Liver (tissue), 9 donors: ENCODE data around the gene GALNT17. TPM values are rescaled to one million over a fixed set of nuclear protein-coding genes. Genes with fewer than 3 reads are reported as not detected.

ENCODE experiments used
- DNase-seq: peaks from one replicate; pipeline ENCODE4 v3.0.0-alpha.2; 2017; ENCODE audit warnings: low spot score
- H3K27ac ChIP-seq, 2 donors: one replicate each; pipeline ENCODE4 v1.7.0; 2013; ENCODE audit warnings: inconsistent platforms in 2 of 2, low read length in 2 of 2, control low read depth in 1 of 2, low read depth in 1 of 2, mild to moderate bottlenecking in 1 of 2
- H3K27me3 ChIP-seq, 4 donors: one replicate each; pipeline versions ENCODE4 v1.6.1 to v1.7.0; 2013; ENCODE audit warnings: low read length in 3 of 4, inconsistent platforms in 1 of 4, mild to moderate bottlenecking in 1 of 4, moderate library complexity in 1 of 4; ENCODE audit not compliant: control insufficient read depth in 4 of 4, insufficient read depth in 4 of 4
- H3K36me3 ChIP-seq, 4 donors: one replicate each; pipeline versions ENCODE4 v1.6.1 to v1.7.0; 2013; ENCODE audit warnings: low read length in 3 of 4, mild to moderate bottlenecking in 3 of 4, low read depth in 1 of 4, moderate library complexity in 1 of 4; ENCODE audit not compliant: control insufficient read depth in 4 of 4, insufficient read depth in 3 of 4
- H3K4me1 ChIP-seq, 4 donors: one replicate each; pipeline versions ENCODE4 v1.6.1 to v1.7.0; 2013; ENCODE audit warnings: low read length in 3 of 4, mild to moderate bottlenecking in 3 of 4, moderate library complexity in 1 of 4; ENCODE audit not compliant: control insufficient read depth in 4 of 4, insufficient read depth in 4 of 4
- H3K4me3 ChIP-seq, 3 donors: one replicate each; pipeline versions ENCODE4 v1.6.1 to v1.7.0; 2013; ENCODE audit warnings: low read length in 3 of 3, control low read depth in 1 of 3, low read depth in 1 of 3, mild to moderate bottlenecking in 1 of 3
- H3K9ac ChIP-seq, 2 donors: one replicate each; pipeline ENCODE4 v1.7.0; 2013; ENCODE audit warnings: low read length in 2 of 2, mild to moderate bottlenecking in 2 of 2, moderate library complexity in 2 of 2, control low read depth in 1 of 2, low read depth in 1 of 2
- H3K9me3 ChIP-seq, 4 donors: one replicate each; pipeline versions ENCODE4 v1.6.1 to v1.7.0; 2013; ENCODE audit warnings: low read length in 3 of 4; ENCODE audit not compliant: control insufficient read depth in 4 of 4
- ATF3 ChIP-seq: IDR thresholded peaks from 2 replicates; pipeline ENCODE4 v1.6.1; 2016; ENCODE audit warnings: antibody characterized with exemption
- CTCF ChIP-seq: fragments of 150-350 bp; IDR thresholded peaks from 2 replicates; pipeline ENCODE4 v1.5.1; 2017; ENCODE audit warnings: improper control_type of control experiment, low read depth, low read length; ENCODE audit not compliant: missing input control
- EGR1 ChIP-seq, 2 donors: IDR thresholded peaks; 2 replicates each; pipeline ENCODE4 v1.6.1; 2016 to 2018; ENCODE audit warnings: antibody characterized with exemption in 2 of 2, low read depth in 2 of 2
- FOXA1 ChIP-seq: IDR thresholded peaks from 2 replicates; pipeline ENCODE4 v1.6.1; 2016; ENCODE audit warnings: antibody characterized with exemption
- FOXA2 ChIP-seq: IDR thresholded peaks from 2 replicates; pipeline ENCODE4 v1.6.1; 2016; ENCODE audit warnings: antibody characterized with exemption
- GABPA ChIP-seq, 2 donors: IDR thresholded peaks in 1 of 2; conservative IDR thresholded peaks in 1 of 2; 2 replicates each; pipeline ENCODE4 v1.6.1; 2016; ENCODE audit warnings: antibody characterized with exemption in 2 of 2, mild to moderate bottlenecking in 1 of 2, moderate library complexity in 1 of 2
- HNF4A ChIP-seq, 2 donors: conservative IDR thresholded peaks; 2 replicates each; pipeline ENCODE4 v1.6.1; 2016; ENCODE audit warnings: antibody characterized with exemption in 2 of 2, mild to moderate bottlenecking in 2 of 2
- HNF4G ChIP-seq: IDR thresholded peaks from 2 replicates; pipeline ENCODE4 v1.6.1; 2016; ENCODE audit warnings: antibody characterized with exemption
- JUND ChIP-seq, 2 donors: IDR thresholded peaks; 2 replicates each; pipeline ENCODE4 v1.6.1; 2016; ENCODE audit warnings: antibody characterized with exemption in 2 of 2
- MAX ChIP-seq: IDR thresholded peaks from 2 replicates; pipeline ENCODE4 v1.6.1; 2016; ENCODE audit warnings: antibody characterized with exemption
- NR2F2 ChIP-seq: IDR thresholded peaks from 2 replicates; pipeline ENCODE4 v1.6.1; 2016; ENCODE audit warnings: antibody characterized with exemption
- RAD21 ChIP-seq, 2 donors: IDR thresholded peaks; 2 replicates each; pipeline ENCODE4 v1.6.1; 2016; ENCODE audit warnings: antibody characterized with exemption in 2 of 2, mild to moderate bottlenecking in 2 of 2
- REST ChIP-seq: IDR thresholded peaks from 2 replicates; pipeline ENCODE4 v1.6.1; 2016; ENCODE audit warnings: antibody characterized with exemption, mild to moderate bottlenecking
- RXRA ChIP-seq, 2 donors: IDR thresholded peaks; 2 replicates each; pipeline ENCODE4 v1.6.1; 2017 to 2018; ENCODE audit warnings: antibody characterized with exemption in 2 of 2, mild to moderate bottlenecking in 1 of 2
- SP1 ChIP-seq: IDR thresholded peaks from 2 replicates; pipeline ENCODE4 v1.6.1; 2018; ENCODE audit warnings: antibody characterized with exemption, mild to moderate bottlenecking
- TAF1 ChIP-seq: conservative IDR thresholded peaks from 2 replicates; pipeline ENCODE4 v1.6.1; 2016; ENCODE audit warnings: antibody characterized with exemption, mild to moderate bottlenecking
- YY1 ChIP-seq: IDR thresholded peaks from 2 replicates; pipeline ENCODE4 v1.6.1; 2016; ENCODE audit warnings: antibody characterized with exemption, mild to moderate bottlenecking
- ZBTB33 ChIP-seq: IDR thresholded peaks from 2 replicates; pipeline ENCODE4 v1.6.1; 2016; ENCODE audit warnings: antibody characterized with exemption
- WGBS: extraction: QIAGEN DNeasy Blood & Tissue Kit; methylation state at CpG from one replicate; pipeline ENCODE4 v1.1.7; 2013; 5-methylcytosine and 5-hydroxymethylcytosine counted together
- polyA plus RNA-seq, 2 donors: library from polyadenylated mRNA; stranded (reverse) in 1 of 2; unstranded in 1 of 2; fragments of 200-250 nt in 1 of 2; fragments of >200 nt in 1 of 2; fragmentation: Nextera tagmentation in 1 of 2; extraction: Ambion mirVana in 1 of 2; gene quantifications; one replicate each; pipeline versions ENCODE4 v1.2.1 to v1.2.3, GENCODE V29; 2013 to 2015
- total RNA-seq, 2 donors: library from RNA; depleted of rRNA; stranded (reverse); fragments of >200 nt; gene quantifications; one replicate each; pipeline ENCODE4 v1.2.3, GENCODE V29; 2014
- donor health status: healthy.
- donor health status: healthy.
- donor health status: healthy.
- donor health status: healthy.
- donor health status: healthy.

Gene GALNT17
- total and polyA plus RNA-seq, 4 donors, result 0.10 to 0.42 (median 0.37) TPM; not detected in 1

- H3K4me1 ChIP-seq, result no peaks in the 10 kb centered on the region
- H3K27ac ChIP-seq, result no peak overlapping the region
- no peaks in the 10 kb centered on the region for H3K36me3 ChIP-seq
- no peak overlapping the region for H3K4me3 ChIP-seq
- H3K9ac ChIP-seq, result no peak overlapping the region
- 54% methylated on average over 16 of the region's 16 CpGs for WGBS
- H3K9me3 ChIP-seq, result peaks cover 1 to 14% (median 7%) of the 10 kb centered on the region in 4 donors
- H3K27me3 ChIP-seq, result peaks cover 0 to 3% (median 1%) of the 10 kb centered on the region in 4 donors
- DNase-seq, result no peak
- TF ChIP-seq ZBTB33, result no peak
- no peak for TF ChIP-seq SP1
- TF ChIP-seq EGR1 (IDR thresholded peaks at IDR 0.05; ENCODE audit: low read depth in 2 of 2), result no peak
- no peak for TF ChIP-seq RXRA (IDR thresholded peaks at IDR 0.05)
- TF ChIP-seq CTCF, result no peak
- no peak for TF ChIP-seq GABPA (IDR thresholded peaks at IDR 0.05 in 1 of 2, conservative IDR thresholded peaks at IDR 0.05 in 1 of 2)
- TF ChIP-seq MAX, result no peak
- no peak for TF ChIP-seq HNF4A (conservative IDR thresholded peaks at IDR 0.05)
- TF ChIP-seq RAD21 (IDR thresholded peaks at IDR 0.05), result no peak
- no peak for TF ChIP-seq TAF1
- no peak for TF ChIP-seq HNF4G
- no peak for TF ChIP-seq JUND (IDR thresholded peaks at IDR 0.05)
- no peak for TF ChIP-seq REST
- no peak for TF ChIP-seq FOXA1
- TF ChIP-seq NR2F2, result no peak
- TF ChIP-seq ATF3, result no peak
- no peak for TF ChIP-seq YY1
- TF ChIP-seq FOXA2, result no peak
Measured at GRCh38 chr7:71348821-71349681, 217.1 kb downstream of the GALNT17 start.
